ENCODE results near the gene DNAH7. TPM values are rescaled to one million over a fixed set of nuclear protein-coding genes. Genes with fewer than 3 reads are reported as not detected.

Gene DNAH7
- polyA plus RNA-seq, 4 donors, result 0.76 to 9.5 (median 9.3) TPM

Other genes with a start within 250 kb of the DNAH7 start
- 10 to 100 TPM in 2 of 4 donors, 1 to 10 TPM in 2; 9.1 to 12.2 (median 10.6) TPM for gene STK17B, start 102.7 kb upstream of the DNAH7 start, polyA plus RNA-seq (ENCODE audit: insufficient read length in 4 of 4)